Neuron (in vitro differentiated cells): ENCODE results near the gene CLBA1.

ENCODE experiments used
- H2AFZ ChIP-seq: one replicate; pipeline ENCODE4 v1.6.1; 2013; ENCODE audit warnings: low read depth, mild to moderate bottlenecking, inconsistent platforms, low read length, moderate library complexity
- H3K27me3 ChIP-seq: one replicate; pipeline ENCODE4 v1.6.1; 2013; ENCODE audit warnings: low read length; ENCODE audit not compliant: insufficient read depth
- H3K36me3 ChIP-seq: one replicate; pipeline ENCODE4 v1.6.1; 2013; ENCODE audit warnings: low read length; ENCODE audit not compliant: insufficient read depth
- H3K4me1 ChIP-seq: one replicate; pipeline ENCODE4 v1.6.1; 2013; ENCODE audit warnings: low read length; ENCODE audit not compliant: insufficient read depth
- H3K4me3 ChIP-seq: 2 replicates; pipeline ENCODE4 v1.5.1; 2013; ENCODE audit warnings: mild to moderate bottlenecking, low read length, moderate library complexity
- H3K9me3 ChIP-seq: one replicate; pipeline ENCODE4 v1.6.1; 2013; ENCODE audit warnings: low read length

Gene CLBA1

GRCh38 chr14:104985675-104986486 is at the start of gene CLBA1:
Gene CLBA1 (plus strand): TSS chr14:104985788. CDS start chr14:104986432, 644 bp downstream.
- Histone ChIP-seq H2AFZ (peak within 1 kb of the TSS; percentile 73), H3K4me1 (peaks cover 9% of the 10 kb centered on the region), H3K4me3 (peak within 1 kb of the TSS; percentile 82), H3K27me3 (peaks cover 25% of the 10 kb centered on the region), H3K36me3 (no peaks in the 10 kb centered on the region), H3K9me3 (no peaks in the 10 kb centered on the region)

GRCh38 chr14:104935955-104936354 is 49.6 kb upstream of the CLBA1 start:
- Histone ChIP-seq H3K9me3 (no peaks in the 10 kb centered on the region), H2AFZ (no peak overlapping the region), H3K4me3 (no peak overlapping the region), H3K36me3 (no peaks in the 10 kb centered on the region), H3K4me1 (no peaks in the 10 kb centered on the region), H3K27me3 (peaks cover 50% of the 10 kb centered on the region)

- Histone ChIP-seq H3K36me3 (no peaks in the 10 kb centered on the region), H3K27me3 (peaks cover 44% of the 10 kb centered on the region), H3K4me3 (no peak overlapping the region), H3K9me3 (no peaks in the 10 kb centered on the region), H2AFZ (no peak overlapping the region), H3K4me1 (no peaks in the 10 kb centered on the region)
Measured at GRCh38 chr14:104936361-104937155, 49.0 kb upstream of the CLBA1 start.

GRCh38 chr14:104937161-104937560 is 48.4 kb upstream of the CLBA1 start:
- Histone ChIP-seq H3K4me1 (no peaks in the 10 kb centered on the region), H3K27me3 (peaks cover 38% of the 10 kb centered on the region), H3K4me3 (no peak overlapping the region)

GRCh38 chr14:104937694-104938365 is 47.8 kb upstream of the CLBA1 start:
- Histone ChIP-seq H3K9me3 (no peaks in the 10 kb centered on the region), H3K4me1 (no peaks in the 10 kb centered on the region), H3K36me3 (no peaks in the 10 kb centered on the region), H3K4me3 (no peak overlapping the region), H2AFZ (no peak overlapping the region), H3K27me3 (peaks cover 33% of the 10 kb centered on the region)

More at GRCh38 chr14:104937161-104937560, 48.4 kb upstream of the CLBA1 start:
- H2AFZ ChIP-seq: no peak overlapping the region
- H3K9me3 ChIP-seq: no peaks in the 10 kb centered on the region
- H3K36me3 ChIP-seq: no peaks in the 10 kb centered on the region

- H3K4me3 ChIP-seq: no peak overlapping the region
- H3K9me3 ChIP-seq: no peaks in the 10 kb centered on the region
- H2AFZ ChIP-seq: no peak overlapping the region
- no peaks in the 10 kb centered on the region for H3K4me1 ChIP-seq
- peaks cover 33% of the 10 kb centered on the region for H3K27me3 ChIP-seq
- H3K36me3 ChIP-seq: no peaks in the 10 kb centered on the region
Measured at GRCh38 chr14:104938436-104938835, 47.2 kb upstream of the CLBA1 start.

GRCh38 chr14:104938960-104939359 is 46.6 kb upstream of the CLBA1 start:
- no peaks in the 10 kb centered on the region for H3K36me3 ChIP-seq
- H3K4me1 ChIP-seq: no peaks in the 10 kb centered on the region
- H2AFZ ChIP-seq: no peak overlapping the region
- H3K9me3 ChIP-seq: no peaks in the 10 kb centered on the region
- H3K4me3 ChIP-seq: no peak overlapping the region
- peaks cover 33% of the 10 kb centered on the region for H3K27me3 ChIP-seq

- Histone ChIP-seq H3K4me3 (no peak overlapping the region), H3K9me3 (no peaks in the 10 kb centered on the region), H3K4me1 (no peaks in the 10 kb centered on the region), H3K27me3 (peaks cover 24% of the 10 kb centered on the region), H3K36me3 (no peaks in the 10 kb centered on the region), H2AFZ (no peak overlapping the region)
Measured at GRCh38 chr14:104939666-104940410, 45.8 kb upstream of the CLBA1 start.

- no peak overlapping the region for H2AFZ ChIP-seq
- H3K27me3 ChIP-seq: peaks cover 17% of the 10 kb centered on the region
- H3K4me3 ChIP-seq: no peak overlapping the region
- no peaks in the 10 kb centered on the region for H3K36me3 ChIP-seq
- H3K4me1 ChIP-seq: no peaks in the 10 kb centered on the region
- H3K9me3 ChIP-seq: no peaks in the 10 kb centered on the region
Measured at GRCh38 chr14:104940526-104941150, 45.0 kb upstream of the CLBA1 start.

GRCh38 chr14:104941508-104942365 is 43.9 kb upstream of the CLBA1 start:
- Histone ChIP-seq H3K27me3 (peaks cover 12% of the 10 kb centered on the region), H3K4me1 (no peaks in the 10 kb centered on the region), H3K9me3 (no peaks in the 10 kb centered on the region), H2AFZ (no peak overlapping the region), H3K4me3 (no peak overlapping the region), H3K36me3 (no peaks in the 10 kb centered on the region)

- no peak overlapping the region for H2AFZ ChIP-seq
- H3K27me3 ChIP-seq: peaks cover 5% of the 10 kb centered on the region
- no peaks in the 10 kb centered on the region for H3K9me3 ChIP-seq
- H3K4me3 ChIP-seq: no peak overlapping the region
- no peaks in the 10 kb centered on the region for H3K4me1 ChIP-seq
- H3K36me3 ChIP-seq: no peaks in the 10 kb centered on the region
Measured at GRCh38 chr14:104942586-104942985, 43.0 kb upstream of the CLBA1 start.
